Islet of Langerhans (tissue), 1 donor: ENCODE results near the gene F3.

Experiments
- FAIRE-seq: peaks from one replicate; lab custom pipeline; 2011; peaks lifted over from hg19 to GRCh38; lab: Jason Lieb, UNC

F3 gene

GRCh38 chr1:94527447-94528031 lies 14.0 kb downstream of the F3 start:
- no peak for FAIRE-seq

GRCh38 chr1:94526152-94526980 lies 15.2 kb downstream of the F3 start:
- no peak for FAIRE-seq

GRCh38 chr1:94524531-94524930 lies 17.0 kb downstream of the F3 start:
- FAIRE-seq: no peak

GRCh38 chr1:94522304-94522703 lies 19.3 kb downstream of the F3 start:
- FAIRE-seq: peak; percentile 55

- FAIRE-seq: no peak
Observed at GRCh38 chr1:94519351-94519750, 22.2 kb downstream of the F3 start.

- FAIRE-seq: no peak
Observed at GRCh38 chr1:94515296-94515947, 26.1 kb downstream of the F3 start.

- FAIRE-seq: peak; percentile 87
Observed at GRCh38 chr1:94514095-94514727, 27.3 kb downstream of the F3 start.

- no peak for FAIRE-seq
Observed at GRCh38 chr1:94512816-94513215, 28.7 kb downstream of the F3 start.

- no peak for FAIRE-seq
Observed at GRCh38 chr1:94504601-94505000, 37.0 kb downstream of the F3 start.

- FAIRE-seq: no peak
Observed at GRCh38 chr1:94503153-94503552, 38.4 kb downstream of the F3 start.

- FAIRE-seq: no peak
Observed at GRCh38 chr1:94501935-94502334, 39.6 kb downstream of the F3 start.

GRCh38 chr1:94501426-94501825 lies 40.1 kb downstream of the F3 start:
- FAIRE-seq: no peak

GRCh38 chr1:94496076-94496755 lies 45.3 kb downstream of the F3 start:
- FAIRE-seq: no peak

GRCh38 chr1:94490556-94490955 lies 51.0 kb downstream of the F3 start:
- FAIRE-seq: no peak

GRCh38 chr1:94486990-94487389 lies 54.6 kb downstream of the F3 start:
- no peak for FAIRE-seq

- no peak for FAIRE-seq
Observed at GRCh38 chr1:94481473-94481933, 60.1 kb downstream of the F3 start.

GRCh38 chr1:94479682-94480081 lies 61.9 kb downstream of the F3 start:
- FAIRE-seq: no peak
